Activated T-cell treated with anti-CD3 and anti-CD28 coated beads for 48 hours (primary cell): ENCODE results near the gene TTPAL.

ENCODE experiments used
- DNase-seq: peaks from one replicate; pipeline ENCODE4 v3.0.0-alpha.2; 2020; ENCODE audit warnings: low read depth

TTPAL gene

DNA sequence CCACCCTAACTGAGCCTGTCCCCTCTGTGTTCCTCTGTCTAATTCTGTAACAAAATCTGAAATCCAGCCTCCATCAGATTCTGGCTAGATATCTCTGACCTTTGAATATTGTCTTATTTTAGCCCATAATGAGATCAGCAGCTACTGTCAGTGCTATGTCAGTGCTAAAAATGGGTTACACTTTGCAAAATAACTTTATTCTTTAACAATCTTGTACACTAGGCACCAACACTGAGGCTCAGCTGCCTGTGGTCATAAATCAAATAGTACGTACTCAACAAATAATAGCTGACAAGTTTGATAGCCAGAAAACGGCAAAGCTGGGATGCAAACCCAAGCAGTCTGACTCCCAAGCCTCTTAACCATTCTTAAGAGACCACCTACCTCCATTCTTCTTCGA lies 22.1 kb downstream of the TTPAL start:
- DNase-seq = no peak

DNA sequence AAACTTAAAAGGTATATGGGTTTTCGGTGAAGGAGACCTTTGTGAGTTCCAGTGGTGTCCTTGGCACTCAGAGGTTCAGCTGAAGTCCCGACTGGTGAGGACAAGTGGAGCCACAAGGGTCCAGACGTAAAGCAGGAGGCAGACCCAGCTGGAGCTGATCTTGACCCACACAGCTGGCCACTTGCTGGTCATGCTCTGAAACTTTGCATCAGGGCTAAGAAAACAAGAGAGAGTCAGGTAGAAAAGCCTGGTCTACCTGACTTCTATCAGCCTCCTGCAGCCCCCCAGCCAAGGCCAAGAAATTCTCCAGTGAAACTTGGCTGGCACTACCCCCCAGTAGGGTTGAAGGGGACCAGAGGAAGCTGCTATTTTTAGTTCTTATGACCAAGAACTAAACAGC lies 24.5 kb downstream of the TTPAL start:
- no peak for DNase-seq

DNA sequence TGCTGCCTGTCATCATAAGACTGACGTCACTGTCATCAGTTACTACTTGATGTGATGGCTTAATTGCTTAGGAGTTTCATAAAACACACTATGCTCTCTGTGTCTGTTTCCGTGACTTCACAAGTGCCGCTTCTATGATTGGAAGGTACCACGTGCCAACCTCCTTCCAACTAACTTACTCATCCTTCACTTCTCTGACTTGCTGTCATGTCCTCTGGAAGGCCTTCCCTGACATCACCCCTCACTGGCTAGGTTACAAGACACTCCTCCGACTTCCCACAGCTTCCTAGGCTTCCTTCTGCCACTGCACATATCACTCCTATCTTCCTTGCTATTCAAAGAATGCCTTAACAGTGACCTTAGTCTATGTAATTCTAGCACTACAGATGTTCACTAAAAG lies 25.8 kb downstream of the TTPAL start:
- DNase-seq = no peak

DNA sequence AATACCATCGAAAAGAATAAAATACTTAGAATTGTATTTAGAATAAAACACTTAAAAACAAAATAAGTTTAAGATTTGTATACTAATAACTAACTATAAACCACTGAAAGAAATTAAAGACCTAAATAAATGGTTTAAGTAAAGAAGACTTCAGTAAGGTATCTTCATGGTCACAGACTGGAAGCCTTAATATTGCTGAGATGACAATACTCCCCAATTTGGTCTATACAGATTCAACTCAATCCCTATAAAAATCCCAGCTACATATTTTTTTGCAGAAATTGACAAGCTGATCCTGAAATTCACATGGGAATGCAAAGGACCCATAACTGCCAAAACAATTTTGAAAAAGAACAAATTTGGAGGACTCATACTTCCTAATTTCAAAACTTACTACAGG lies 27.3 kb downstream of the TTPAL start:
- DNase-seq = no peak

DNA sequence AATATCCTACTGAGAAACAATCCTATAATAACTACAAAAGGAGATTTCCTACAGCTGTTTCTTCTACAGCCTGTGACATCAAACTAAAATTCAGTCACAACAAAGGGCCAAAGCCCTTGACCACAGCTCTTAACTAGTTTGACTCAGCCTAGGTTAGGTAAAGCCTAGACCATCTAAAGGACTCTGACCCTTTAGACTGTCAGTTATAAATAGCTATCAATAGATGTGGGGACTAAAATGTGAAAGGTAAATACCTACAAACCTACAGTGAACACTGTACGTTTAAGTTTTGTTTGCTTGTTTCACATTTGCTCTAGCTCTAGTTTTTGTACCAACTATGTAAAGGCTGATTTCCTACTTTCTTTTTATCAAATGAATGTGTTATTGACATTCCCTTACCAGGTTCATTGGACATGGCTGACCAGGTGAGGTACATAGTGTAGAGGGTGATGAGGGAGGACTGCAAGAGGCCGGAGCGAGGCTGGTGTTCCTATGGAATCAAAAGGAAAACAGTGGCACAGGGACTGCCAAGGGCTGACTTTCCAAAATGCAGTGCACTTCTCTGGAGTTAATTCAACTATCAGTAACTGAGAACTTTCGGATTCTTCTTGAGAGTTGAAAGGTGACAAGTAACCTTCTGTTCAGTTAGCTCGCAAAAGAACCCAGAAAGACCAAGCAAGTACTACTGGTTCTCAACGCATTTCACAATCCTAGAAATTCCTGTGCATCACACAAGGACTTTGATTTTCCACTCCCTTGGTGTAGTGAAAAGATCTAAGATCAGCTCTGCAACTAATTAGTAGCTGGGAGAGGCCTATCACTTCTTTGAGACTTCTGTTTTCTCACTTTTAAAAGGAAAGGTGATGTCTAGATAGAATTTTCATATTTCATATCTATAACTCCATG lies 29.0 kb downstream of the TTPAL start:
- DNase-seq = no peak

DNA sequence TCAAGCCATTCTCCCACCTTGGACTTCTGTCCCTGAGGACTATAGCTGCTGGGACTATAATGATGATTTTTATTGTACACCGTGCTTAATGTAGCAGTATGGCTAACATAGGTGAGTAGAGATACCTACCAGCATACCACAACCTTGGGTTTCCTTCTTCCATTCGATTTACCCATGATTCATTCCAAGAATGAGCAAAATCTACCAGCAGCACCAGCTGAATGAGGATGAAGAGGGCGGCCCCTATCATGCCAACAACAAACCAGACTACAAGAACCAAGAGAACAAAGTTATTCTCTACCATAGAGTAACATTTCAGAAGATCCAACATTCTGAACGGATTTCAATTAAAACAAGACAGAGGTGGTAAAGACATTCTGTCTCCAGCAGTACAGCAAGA lies 34.1 kb downstream of the TTPAL start:
- no peak for DNase-seq

DNA sequence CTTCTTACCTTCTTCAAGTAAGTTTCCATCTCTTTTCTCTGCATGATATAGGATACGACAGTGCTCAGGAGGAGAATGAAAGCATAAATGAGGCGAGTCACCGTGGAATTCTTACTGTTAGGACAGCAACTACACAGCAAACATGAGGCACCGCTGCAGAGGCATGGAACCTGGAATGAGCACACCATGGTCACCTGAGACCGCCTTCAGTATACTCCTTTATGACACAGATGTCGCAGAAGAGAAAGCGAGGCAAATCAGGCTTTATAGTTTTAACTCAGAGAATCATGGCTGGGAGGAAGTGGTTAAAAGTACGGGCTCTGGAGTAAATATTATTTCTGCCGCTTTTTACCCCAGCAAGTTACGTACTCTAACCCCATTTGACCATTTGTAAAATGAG lies 38.2 kb downstream of the TTPAL start:
- DNase-seq = no peak

DNA sequence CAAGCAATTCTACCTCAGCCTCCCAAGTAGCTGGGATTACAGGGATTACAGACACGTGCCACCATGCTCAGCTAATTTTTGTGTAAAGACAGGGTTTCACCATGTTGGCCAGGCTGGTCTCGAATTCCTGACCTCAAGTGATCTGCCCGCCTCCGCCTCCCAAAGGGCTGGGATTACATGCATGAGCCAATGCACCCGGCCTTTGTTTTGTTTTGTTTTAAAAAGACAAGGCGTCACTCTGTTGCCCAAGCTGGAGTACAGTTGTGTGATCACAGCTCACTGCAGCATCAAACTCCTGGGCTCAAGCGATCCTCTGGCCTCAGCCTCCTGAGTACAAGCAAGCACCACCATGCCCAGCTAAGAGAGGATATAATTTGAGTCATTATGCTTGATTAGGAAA lies 40.8 kb downstream of the TTPAL start:
- DNase-seq = no peak

DNA sequence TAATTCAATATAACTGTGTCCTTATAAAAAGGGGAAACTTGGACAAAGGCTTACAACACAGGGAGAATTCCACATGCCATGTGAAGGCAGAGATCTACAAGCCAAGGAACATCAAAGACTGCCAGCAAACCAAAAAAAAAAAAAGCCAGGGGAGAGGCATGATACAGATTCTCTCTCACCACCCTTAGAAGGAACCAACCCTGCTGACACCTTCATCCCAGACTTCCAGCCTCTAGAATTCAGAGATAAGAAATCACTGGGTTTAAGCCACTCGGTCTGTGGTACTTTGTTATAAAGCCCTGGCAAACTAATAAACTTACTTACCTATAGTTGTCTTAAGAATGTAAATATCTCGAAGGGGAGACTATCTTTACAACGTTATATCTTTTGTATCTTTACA lies 41.8 kb downstream of the TTPAL start:
- no peak for DNase-seq

DNA sequence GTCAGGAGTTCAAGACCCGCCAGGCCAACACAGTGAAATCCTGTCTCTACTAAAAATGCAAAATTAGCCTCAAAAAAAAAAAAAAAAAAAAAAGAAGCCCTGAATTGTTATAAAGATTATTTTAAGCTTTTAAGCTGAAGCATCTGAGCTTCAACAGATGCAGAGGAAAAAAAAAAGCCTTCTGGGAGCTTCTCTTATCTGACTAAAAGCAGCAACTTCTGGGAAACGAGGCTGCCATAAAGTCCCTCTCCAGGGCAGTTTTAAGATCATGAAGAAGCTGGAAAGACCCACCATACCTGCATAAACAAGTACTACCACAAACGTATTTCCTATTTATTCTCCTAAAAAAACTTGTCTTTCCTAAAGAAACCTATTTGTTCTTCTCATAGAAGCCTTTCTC lies 42.6 kb downstream of the TTPAL start:
- no peak for DNase-seq

DNA sequence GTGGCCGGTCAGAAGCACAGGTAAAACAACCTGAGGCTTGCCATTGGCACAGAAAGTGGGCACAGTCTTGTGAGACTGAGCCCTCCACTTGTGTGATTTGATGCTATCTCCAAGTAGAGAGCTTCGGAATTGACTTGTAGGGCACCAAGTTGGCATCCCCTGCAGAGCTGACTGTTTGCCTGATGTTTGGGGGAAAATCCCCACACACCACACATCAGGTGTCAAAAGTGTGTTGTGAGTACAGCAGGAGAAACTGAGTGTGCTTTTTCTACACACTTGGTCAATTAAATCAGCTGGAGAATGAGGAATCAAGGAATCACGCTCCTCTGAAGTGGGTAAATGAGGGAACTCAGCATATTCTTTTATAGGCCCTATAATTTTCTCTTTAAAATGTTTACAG lies 45.2 kb downstream of the TTPAL start:
- DNase-seq = no peak

DNA sequence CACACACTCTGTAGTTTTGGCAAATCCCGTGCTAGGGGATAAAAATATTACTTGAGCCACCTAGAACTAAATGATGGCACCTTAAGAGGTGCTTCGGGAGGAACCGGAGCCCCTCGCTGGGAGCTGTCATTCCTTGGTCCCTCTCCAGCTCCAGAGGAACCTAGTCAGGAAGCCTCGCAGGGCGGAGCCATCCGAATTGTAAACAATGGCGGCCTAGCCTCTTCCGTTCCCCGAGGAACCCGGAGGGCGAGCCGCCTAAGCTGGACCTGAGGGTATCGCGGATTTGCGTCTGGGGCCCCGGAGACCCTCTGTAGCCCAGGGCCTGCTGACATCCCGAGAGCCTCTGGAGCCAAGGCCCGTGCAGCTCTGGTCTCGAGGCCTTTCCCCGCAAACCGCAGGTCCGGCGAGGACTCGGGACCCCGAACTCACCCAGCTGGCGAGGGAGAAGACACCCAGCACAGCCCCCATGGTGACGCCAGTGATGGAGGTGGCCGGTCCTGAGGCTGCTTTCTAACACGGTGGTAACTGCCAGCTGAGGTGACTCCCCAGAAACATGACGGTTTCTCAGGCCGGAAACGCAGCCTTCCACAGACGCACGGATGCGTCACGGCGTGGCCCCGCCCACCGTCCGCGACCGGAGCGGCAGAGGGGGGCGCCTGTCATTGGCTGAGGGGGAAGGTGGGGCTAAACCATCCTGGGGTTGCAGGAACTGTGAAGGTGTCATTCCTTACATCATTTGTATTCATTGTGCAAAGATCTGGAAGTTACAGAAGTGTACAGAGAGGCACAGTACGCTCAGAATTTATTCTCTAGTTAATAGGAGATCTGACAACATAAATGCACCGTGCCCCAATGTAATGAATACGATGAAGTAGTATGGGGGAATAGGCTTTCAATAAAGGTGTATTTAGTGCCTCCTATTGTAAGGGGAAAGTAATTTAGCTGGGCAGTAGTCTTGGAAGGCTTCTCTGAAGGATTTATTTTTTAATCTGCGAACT lies 46.1 kb downstream of the TTPAL start, which contains the start of gene SERINC3:
SERINC3 (minus strand) TSS at position 587 of the 998 bp plus-strand sequence; CDS start at position 468, 119 bp downstream.
- DNase-seq = peak; percentile 97

DNA sequence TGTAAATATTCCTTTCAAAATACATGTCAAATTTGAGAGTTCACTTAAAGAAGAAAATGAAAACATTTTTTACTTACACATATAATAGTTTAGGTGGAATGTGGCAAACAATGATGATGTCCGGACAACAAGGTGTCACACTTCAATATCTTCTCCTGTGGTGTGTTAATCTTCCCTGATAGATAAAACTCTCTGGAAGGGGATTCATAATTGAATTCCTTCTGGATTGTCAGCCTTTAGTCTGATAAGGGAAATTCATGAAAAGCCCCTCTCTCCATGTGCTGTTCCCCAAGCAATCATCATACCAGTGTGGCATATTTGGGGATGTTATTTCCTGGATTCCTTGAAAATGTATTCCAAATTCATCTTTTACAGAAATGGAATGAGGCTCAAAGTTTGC lies 47.2 kb downstream of the TTPAL start:
- no peak for DNase-seq

DNA sequence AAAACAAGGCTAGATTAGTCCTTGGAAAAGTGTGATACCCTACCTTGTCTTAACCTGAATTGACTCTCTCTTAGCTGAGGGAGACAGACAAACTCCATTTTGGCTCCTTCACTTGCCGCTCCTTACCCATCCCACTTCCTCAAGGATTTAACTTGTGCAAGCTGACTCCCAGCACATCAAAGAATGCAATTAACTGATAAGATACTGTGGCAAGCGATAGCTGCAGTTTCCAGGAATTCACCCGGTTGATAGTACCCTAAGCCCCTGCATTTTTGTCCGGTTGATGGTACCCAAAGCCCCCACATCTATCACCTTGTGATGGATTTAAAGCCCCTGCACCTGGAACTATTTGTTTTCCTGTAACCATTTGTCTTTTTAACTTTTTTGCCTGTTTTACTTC lies 48.1 kb downstream of the TTPAL start:
- no peak for DNase-seq

DNA sequence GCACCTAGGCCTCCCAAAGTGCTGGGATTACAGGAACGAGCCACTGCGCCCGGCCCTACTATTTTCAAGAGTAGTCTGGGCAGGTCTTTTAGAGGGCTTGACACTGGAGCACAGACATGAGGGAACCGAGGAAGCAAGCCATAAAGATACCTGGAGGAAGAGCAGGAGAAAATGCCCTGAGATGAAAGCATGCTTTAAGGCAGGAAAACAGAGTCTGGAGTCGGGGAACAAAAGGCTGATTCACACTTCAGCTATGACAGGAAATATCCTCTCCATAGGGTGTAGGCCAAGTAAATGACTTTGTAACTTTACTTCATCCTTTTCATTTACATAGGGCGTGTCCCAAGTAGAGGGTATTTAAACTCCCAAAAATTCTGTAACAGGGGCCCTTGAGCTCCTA lies 50.5 kb downstream of the TTPAL start:
- no peak for DNase-seq

DNA sequence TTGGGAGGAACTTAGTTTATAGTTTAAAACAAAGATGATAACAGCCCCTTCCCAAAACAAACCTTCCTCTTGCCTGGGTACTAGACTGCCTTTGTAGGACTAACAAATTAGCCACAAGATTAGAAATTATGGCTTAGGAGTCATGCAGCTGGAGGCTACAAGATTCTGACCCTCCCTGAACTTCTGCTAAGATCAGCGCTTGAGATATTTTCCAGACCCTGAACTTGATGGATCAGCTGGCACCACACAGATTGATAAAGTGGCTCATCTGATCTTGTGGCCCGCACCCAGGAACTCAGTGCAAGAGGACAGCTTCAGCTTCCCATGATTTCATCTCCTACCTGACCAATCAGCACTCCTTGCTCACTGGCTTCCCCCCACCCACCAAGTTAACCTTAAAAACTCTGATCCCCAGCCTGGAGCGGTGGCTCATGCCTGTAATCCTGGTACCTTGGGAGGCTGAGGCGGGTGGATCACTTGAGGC lies 52.1 kb downstream of the TTPAL start:
- no peak for DNase-seq

DNA sequence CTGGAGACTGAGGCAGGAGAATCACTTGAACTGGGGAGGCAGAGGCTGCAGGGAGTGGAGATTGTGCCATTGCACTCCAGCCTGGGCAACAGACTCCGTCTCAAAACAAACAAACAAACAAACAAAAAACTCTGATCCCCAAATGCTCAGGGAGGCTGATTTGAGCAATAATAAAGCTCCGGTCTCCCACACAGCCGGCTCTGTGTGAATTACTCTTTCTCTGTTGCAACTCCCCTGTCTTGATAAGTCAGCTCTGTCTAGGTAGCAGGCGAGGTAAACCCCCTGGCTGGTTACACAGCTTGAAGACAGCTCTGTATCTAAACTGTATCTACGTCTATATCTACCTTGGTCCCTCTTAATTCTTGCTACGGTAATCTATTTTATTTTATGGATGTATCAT lies 52.6 kb downstream of the TTPAL start:
- DNase-seq = no peak

DNA sequence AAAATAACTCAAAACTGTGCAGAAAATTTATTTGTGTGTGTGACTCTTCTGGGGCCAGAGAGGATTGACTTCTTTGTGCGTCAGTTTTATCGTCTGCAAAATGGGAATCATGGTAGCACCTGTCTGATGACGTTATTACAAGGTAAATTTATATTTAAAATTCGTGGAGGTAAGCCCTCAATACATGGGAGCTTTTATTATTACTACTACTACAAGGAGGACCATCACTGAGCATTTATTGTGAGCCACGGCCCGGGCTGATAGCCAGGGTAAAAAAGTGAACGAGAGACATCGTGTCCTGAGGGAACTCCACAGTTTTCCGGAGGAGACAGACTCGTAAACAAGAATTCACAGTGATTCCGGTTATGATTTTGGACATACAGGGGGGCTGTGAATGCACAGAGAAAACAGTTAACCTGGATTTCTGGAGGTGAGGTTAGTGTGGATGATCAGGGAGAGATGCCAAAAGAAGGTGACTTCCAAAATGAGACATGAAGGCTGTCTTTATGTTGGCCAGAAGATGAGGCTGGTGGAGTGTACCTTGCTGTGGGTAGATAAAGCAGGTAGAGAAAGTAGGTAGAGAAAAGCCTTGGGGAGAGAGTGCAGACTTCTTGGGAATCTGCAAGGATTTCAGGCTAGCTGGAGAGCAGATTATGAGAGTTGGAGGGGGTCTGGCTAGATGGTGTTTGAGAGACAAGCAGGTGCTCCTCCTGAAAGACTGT lies 56.7 kb downstream of the TTPAL start:
- no peak for DNase-seq

DNA sequence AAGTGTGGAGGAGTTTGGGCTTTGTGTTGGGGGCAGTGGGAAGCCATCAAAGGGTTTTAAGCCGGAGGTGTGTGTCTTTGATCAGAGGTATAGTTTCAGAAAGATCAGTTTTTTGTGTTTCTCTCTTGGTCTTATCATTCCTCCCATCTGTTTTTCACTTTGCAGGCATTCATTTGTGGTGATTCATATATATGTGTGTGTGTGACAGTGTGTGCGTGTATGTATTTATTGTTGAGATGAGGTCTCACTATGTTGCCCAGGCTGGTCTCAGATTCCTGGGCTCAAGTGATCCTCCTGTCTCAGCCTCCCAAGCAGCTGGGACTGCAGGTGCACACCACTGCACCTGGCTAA lies 57.3 kb downstream of the TTPAL start:
- DNase-seq = no peak

DNA sequence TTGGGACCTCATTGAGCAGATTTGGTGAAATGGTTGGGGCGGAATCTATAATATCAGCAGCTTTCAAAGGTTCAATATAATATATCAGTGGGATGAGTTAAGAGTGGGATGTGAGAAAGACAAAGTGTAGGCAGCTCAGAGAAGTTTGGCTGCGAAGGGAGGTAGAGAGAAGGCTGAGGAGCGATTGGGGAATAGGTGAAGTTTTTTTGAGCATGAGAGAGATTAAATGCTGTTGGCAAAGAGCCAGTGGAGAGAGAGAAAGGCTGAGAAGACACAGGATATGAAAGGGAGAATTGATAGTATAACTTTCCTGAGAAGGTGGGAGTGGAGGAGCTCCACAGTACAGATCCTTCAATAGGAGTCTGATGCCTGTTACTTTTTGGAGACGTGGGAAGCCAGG lies 58.3 kb downstream of the TTPAL start:
- DNase-seq = no peak

DNA sequence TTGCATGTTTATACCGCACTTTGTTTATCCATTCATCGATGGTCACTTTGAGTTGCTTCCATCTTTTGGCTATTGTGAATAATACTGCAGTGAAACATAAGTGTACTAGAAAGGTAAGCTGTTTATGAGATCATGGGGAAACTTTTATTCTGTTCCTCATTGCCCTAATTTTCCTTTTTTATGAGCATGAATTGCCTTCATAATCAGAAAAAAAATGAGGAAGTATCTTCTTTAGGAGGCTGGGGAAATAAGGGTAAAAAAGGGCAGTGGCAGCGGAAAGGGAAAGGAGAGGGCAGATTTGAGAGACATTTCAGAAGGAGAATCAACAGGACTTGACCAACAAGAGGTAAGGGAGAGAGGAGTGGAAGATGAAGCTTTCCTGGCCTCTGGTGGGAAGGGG lies 60.5 kb downstream of the TTPAL start:
- DNase-seq = no peak

DNA sequence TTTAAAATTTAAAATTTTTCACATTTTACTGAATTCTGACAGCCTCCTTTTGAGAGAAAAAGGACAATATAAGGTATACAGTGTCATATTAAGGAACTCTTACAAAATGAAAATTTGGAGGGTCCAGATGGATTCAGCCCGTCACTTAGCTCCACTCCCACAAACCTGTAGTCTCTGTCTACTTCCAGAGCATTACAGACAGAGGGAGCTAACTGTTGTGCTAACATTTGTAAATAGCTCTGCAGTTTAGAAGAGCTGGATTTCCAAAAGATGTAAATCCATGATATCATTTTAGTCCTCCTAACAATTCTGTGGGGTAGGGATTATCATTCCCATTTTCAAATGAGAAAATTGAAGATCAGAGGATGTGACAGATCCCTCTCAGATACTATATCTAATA lies 62.3 kb downstream of the TTPAL start:
- no peak for DNase-seq
